NT2/D1 (cell line): Measurements from ENCODE around the gene STH.

Experiments
- DNase-seq: peaks from one replicate; pipeline ENCODE4 v3.0.0-alpha.2; 2011; ENCODE audit warnings: low read depth, low spot score
- H3K27me3 ChIP-seq: 2 replicates; pipeline ENCODE4 v1.6.0; 2011; ENCODE audit warnings: mild to moderate bottlenecking; ENCODE audit not compliant: insufficient read length, insufficient read depth
- H3K36me3 ChIP-seq: 2 replicates; pipeline ENCODE4 v1.6.1; 2011; ENCODE audit warnings: mild to moderate bottlenecking, low read length, mixed read lengths; ENCODE audit not compliant: insufficient read depth, insufficient read length
- H3K4me1 ChIP-seq: 2 replicates; pipeline ENCODE4 v1.5.1; 2011; ENCODE audit not compliant: insufficient read depth, insufficient read length
- H3K4me3 ChIP-seq: 2 replicates; pipeline ENCODE4 v1.5.1; 2011; ENCODE audit warnings: low read depth; ENCODE audit not compliant: insufficient read length
- H3K9ac ChIP-seq: 2 replicates; pipeline ENCODE4 v1.6.0; 2011; ENCODE audit warnings: low read depth; ENCODE audit not compliant: insufficient read length
- H3K9me3 ChIP-seq: 2 replicates; pipeline ENCODE4 v1.5.1; 2011; ENCODE audit warnings: mild to moderate bottlenecking, low read length; ENCODE audit not compliant: insufficient read depth
- SUZ12 ChIP-seq: IDR thresholded peaks from 2 replicates; pipeline ENCODE4 v1.6.1; 2011; ENCODE audit not compliant: insufficient read length, insufficient read depth; ENCODE audit errors: extremely low read depth
- YY1 ChIP-seq: IDR thresholded peaks from 2 replicates; pipeline ENCODE4 v1.6.1; 2011; ENCODE audit not compliant: insufficient read length, insufficient read depth
- ZNF274 ChIP-seq: IDR thresholded peaks from 2 replicates; pipeline ENCODE4 v1.6.1; 2011; ENCODE audit warnings: mild to moderate bottlenecking, low read depth, low read length

STH gene, protein sequence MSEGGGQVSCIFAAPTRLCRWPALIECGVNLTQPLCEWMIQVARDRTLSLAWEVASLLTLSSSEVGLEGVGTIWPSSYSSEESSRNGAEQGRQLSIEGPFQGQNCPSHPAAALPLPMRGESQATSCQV

DNA sequence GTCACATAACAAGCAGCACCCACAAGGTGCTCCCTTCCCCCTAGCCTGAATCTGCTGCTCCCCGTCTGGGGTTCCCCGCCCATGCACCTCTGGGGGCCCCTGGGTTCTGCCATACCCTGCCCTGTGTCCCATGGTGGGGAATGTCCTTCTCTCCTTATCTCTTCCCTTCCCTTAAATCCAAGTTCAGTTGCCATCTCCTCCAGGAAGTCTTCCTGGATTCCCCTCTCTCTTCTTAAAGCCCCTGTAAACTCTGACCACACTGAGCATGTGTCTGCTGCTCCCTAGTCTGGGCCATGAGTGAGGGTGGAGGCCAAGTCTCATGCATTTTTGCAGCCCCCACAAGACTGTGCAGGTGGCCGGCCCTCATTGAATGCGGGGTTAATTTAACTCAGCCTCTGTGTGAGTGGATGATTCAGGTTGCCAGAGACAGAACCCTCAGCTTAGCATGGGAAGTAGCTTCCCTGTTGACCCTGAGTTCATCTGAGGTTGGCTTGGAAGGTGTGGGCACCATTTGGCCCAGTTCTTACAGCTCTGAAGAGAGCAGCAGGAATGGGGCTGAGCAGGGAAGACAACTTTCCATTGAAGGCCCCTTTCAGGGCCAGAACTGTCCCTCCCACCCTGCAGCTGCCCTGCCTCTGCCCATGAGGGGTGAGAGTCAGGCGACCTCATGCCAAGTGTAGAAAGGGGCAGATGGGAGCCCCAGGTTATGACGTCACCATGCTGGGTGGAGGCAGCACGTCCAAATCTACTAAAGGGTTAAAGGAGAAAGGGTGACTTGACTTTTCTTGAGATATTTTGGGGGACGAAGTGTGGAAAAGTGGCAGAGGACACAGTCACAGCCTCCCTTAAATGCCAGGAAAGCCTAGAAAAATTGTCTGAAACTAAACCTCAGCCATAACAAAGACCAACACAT, at the start of gene STH:
STH (plus strand) TSS at position 264 of the 913 bp plus-strand sequence; CDS start at position 294, 30 bp downstream.
- Histone ChIP-seq H3K9ac (no peak within 1 kb of the TSS), H3K4me1 (peaks cover 4% of the 10 kb centered on the region), H3K4me3 (no peak within 1 kb of the TSS), H3K27me3 (no peaks in the 10 kb centered on the region), H3K36me3 (no peaks in the 10 kb centered on the region), H3K9me3 (no peaks in the 10 kb centered on the region)
- DNase-seq, result no peak
- TF ChIP-seq YY1 (no peak), ZNF274 (no peak), SUZ12 (no peak)

DNA sequence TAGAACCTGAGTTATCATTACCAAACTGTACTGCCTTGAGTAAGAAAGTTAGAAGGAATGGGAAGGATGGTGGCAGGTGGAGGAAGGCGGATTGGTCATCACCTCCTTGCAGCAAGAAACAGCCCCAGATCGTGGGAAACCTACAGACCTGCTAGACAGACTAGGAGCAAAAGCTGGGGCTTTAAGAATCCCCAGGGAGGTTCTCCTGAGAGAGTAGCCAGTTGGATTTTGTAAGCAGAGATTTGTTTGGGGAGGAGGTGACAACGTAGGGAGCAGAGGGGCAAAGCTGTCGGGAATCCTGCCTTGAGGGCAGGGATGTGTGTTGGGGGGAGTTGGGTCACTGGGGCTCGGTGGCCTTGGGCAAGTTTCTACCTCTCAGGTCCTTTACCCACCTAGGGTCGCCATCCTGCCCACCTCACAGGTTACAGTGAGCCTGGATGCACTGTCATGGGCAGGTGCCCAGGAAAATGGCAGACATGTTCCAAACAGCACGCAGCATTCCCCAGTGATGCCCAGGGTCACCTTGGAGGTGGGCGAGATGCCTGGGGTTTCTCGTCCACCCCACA, 49.2 kb upstream of the STH start:
- Histone ChIP-seq H3K4me3 (no peak overlapping the region), H3K27me3 (peaks cover 14% of the 10 kb centered on the region), H3K9ac (no peak overlapping the region), H3K4me1 (peaks cover 15% of the 10 kb centered on the region), H3K36me3 (no peaks in the 10 kb centered on the region), H3K9me3 (no peaks in the 10 kb centered on the region)
- TF ChIP-seq SUZ12 (no peak), YY1 (no peak), ZNF274 (no peak)
- no peak for DNase-seq

DNA sequence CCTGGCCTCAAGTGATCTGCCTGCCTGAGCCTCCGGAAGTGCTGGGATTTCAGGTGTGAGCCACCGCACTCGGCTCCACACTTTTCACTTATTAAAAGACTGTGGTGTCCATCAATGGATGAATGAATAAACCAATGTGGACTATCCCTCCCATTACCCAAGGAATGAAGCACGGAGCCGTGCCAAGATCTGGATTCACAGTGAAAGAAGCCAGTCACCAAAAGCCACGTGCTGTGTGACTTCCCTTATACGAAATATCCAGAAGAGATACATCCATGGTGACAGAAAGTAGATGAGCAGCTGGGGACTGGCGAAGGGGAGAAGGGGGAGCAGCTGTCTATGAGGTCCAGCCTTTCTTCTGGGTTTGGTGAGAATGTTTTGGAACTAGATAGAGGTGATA, 48.2 kb upstream of the STH start:
- Histone ChIP-seq H3K9ac (no peak overlapping the region), H3K4me3 (no peak overlapping the region), H3K9me3 (no peaks in the 10 kb centered on the region), H3K36me3 (no peaks in the 10 kb centered on the region), H3K27me3 (peaks cover 14% of the 10 kb centered on the region), H3K4me1 (peaks cover 15% of the 10 kb centered on the region)
- no peak for DNase-seq
- TF ChIP-seq SUZ12 (no peak), ZNF274 (no peak), YY1 (no peak)

DNA sequence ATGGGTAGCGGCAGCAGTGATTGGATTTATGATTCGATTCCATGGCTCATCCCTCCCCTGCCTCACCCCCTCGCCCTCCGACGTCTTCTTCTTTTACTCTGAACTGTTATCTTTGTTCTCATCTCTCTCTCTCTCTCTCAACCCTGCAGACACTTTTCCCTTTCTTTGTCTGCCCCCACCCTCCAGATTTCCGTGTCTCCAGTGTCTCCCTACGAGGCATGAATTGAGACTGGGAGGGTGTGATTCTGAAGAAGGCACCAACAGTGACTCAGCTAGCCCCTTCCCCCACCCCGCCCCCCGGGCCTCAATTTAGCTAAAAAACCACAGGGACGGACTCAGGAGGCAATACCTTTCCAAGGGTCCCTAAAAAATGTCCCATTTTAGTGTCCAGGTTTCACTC, 47.6 kb upstream of the STH start:
- no peak for DNase-seq
- Histone ChIP-seq H3K36me3 (no peaks in the 10 kb centered on the region), H3K9ac (no peak overlapping the region), H3K4me1 (peaks cover 15% of the 10 kb centered on the region), H3K27me3 (peaks cover 14% of the 10 kb centered on the region), H3K4me3 (no peak overlapping the region), H3K9me3 (no peaks in the 10 kb centered on the region)
- no peak for TF ChIP-seq YY1
- TF ChIP-seq SUZ12, result no peak
- no peak for TF ChIP-seq ZNF274

DNA sequence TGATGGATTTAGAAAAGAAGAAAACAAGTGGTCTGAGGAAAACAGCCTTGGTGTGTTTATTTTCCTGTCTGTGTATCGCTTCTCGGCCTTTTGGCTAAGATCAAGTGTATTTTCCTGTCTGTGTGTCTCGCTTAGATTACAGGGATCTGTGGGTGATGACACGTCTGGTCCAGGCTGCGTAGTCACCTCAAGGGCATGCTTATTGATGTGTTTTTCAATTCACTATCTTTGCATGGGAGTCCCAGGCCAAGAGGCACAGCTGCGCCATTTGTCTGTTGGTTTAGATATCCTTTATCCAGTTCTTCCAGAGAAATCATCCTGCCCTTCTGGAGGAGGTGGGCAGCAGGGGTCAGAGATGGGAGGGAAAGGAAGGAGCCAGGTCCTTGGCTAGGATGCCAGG, 47.1 kb upstream of the STH start:
- Histone ChIP-seq H3K27me3 (peaks cover 14% of the 10 kb centered on the region), H3K4me1 (peaks cover 15% of the 10 kb centered on the region), H3K9me3 (no peaks in the 10 kb centered on the region), H3K4me3 (no peak overlapping the region), H3K9ac (no peak overlapping the region), H3K36me3 (no peaks in the 10 kb centered on the region)
- TF ChIP-seq ZNF274 (no peak), SUZ12 (no peak), YY1 (no peak)
- DNase-seq, result no peak

DNA sequence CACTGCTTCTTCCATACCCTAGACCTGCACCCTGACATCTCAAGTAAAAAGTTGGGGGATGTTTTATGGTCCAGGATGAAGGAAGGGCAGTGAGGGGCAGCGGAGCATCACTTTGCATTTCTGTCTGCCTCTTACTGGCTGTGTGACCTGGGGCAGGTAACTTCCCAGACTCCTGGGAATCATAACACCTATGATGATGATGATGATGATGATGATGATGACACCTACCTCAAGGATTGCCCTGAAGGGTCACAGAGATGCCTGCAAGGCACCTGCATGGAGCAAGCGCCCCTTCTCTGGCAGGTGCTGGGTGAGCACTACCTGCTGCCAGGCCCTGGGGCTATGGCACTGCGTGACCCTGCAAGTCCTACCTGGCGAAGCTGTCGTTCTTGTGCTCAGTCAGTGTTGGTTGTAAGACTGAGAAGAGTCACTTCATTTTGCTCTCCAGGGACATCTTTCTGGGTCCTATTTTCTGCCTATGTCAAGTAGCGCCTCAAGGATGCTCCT, 46.2 kb upstream of the STH start:
- no peak overlapping the region for H3K4me3 ChIP-seq
- H3K36me3 ChIP-seq, result no peaks in the 10 kb centered on the region
- H3K4me1 ChIP-seq, result peaks cover 15% of the 10 kb centered on the region
- TF ChIP-seq SUZ12 (no peak), ZNF274 (no peak), YY1 (no peak)
- H3K27me3 ChIP-seq, result peaks cover 14% of the 10 kb centered on the region
- no peaks in the 10 kb centered on the region for H3K9me3 ChIP-seq
- H3K9ac ChIP-seq, result no peak overlapping the region
- DNase-seq, result no peak

DNA sequence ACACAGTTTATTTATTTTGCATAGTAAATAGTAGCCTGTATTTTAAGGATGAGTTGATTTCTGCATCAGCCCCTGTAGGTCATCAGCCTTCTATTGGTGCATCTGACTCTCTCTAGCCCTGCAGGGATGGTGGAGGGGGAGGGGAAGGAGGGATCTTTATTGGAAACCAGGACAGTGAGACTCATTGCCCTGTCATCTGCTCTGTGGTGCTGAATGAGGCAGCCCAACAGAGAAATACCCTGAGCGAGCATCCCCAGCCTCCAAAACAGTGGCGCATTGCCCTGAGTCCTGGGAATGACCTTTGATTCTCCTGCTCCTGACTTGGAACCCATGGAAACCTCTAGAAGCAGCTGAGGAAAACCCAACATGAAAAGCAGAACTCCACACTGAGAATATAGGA, 45.5 kb upstream of the STH start:
- no peak for DNase-seq
- H3K4me1 ChIP-seq, result peaks cover 15% of the 10 kb centered on the region
- peaks cover 14% of the 10 kb centered on the region for H3K27me3 ChIP-seq
- TF ChIP-seq YY1, result no peak
- no peak for TF ChIP-seq ZNF274
- no peak for TF ChIP-seq SUZ12
- H3K9me3 ChIP-seq, result no peaks in the 10 kb centered on the region
- no peak overlapping the region for H3K9ac ChIP-seq
- H3K36me3 ChIP-seq, result no peaks in the 10 kb centered on the region
- H3K4me3 ChIP-seq, result no peak overlapping the region
